Measurements from ENCODE around the gene JOSD2.

DNA sequence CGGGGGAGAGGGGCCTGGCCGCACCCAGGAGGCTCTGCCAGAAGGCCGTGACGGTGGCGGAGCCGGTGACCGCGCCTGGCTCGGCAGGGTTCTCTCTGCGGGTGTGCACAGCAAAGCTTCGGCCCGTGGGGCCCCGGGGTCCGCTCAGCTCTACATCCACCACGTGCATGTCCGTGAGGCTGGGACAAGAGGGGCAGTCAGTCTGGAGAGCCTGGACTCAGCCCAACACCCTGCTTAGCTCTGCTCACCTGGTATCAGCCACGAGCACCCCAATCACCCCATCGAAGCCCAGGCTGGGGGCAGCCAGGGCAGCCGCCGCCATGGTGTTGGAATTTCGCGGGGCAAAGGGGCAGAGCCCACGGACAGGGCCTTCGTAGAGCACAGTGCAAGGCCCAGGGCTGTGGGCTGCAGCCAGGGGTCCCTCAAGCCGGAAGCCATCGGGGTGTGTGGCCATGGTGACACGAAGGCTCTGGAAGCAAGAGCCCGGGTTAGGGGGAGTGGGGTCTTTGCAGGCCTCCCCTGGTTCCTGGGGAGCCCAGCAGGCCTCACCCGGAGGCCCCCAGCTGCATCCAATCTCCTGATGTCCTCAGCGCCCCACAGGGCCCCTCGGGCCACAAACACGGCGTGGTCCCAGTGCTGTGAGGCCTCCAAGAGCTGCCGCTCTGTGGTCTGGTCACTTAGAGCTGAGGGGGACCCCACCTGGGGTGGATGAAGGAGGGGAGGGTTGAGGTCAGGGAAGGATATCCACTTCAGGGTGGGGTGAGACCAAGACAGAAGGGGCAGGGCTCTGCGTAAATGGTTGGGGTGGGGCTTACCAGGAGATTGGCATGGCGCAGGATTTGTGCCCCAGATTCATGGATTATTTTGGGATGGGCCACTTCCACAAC, 1.4 kb upstream of the JOSD2 start:
- TF ChIP-seq, protein P1, sequence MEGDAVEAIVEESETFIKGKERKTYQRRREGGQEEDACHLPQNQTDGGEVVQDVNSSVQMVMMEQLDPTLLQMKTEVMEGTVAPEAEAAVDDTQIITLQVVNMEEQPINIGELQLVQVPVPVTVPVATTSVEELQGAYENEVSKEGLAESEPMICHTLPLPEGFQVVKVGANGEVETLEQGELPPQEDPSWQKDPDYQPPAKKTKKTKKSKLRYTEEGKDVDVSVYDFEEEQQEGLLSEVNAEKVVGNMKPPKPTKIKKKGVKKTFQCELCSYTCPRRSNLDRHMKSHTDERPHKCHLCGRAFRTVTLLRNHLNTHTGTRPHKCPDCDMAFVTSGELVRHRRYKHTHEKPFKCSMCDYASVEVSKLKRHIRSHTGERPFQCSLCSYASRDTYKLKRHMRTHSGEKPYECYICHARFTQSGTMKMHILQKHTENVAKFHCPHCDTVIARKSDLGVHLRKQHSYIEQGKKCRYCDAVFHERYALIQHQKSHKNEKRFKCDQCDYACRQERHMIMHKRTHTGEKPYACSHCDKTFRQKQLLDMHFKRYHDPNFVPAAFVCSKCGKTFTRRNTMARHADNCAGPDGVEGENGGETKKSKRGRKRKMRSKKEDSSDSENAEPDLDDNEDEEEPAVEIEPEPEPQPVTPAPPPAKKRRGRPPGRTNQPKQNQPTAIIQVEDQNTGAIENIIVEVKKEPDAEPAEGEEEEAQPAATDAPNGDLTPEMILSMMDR (IDR thresholded peaks at IDR 0.05), result no peak
- no peak for TF ChIP-seq ZFX (IDR thresholded peaks at IDR 0.05; ENCODE audit: borderline replicate concordance)

All from 22Rv1 (cell line).